Stimulated activated CD4-positive, alpha-beta T cell treated with anti-CD3 and anti-CD28 coated beads, Interleukin-1b, Interleukin-23, amount 100 ng/mL, for 1 hour (primary cell): ENCODE data around the gene PDHA1.

ENCODE experiments used
- DNase-seq, 2 donors: peaks; one replicate each; pipeline ENCODE4 v3.0.0-alpha.2; 2020; ENCODE audit warnings: low read depth in 2 of 2

The PDHA1 gene

GRCh38 chrX:19375546-19375945 is 31.8 kb downstream of the PDHA1 start:
- no peak for DNase-seq

GRCh38 chrX:19377799-19378198 is 34.1 kb downstream of the PDHA1 start:
- no peak for DNase-seq

- no peak for DNase-seq
These were observed 37.6 kb downstream of the PDHA1 start for GRCh38 chrX:19381326-19381725.

GRCh38 chrX:19382555-19383145 is 38.9 kb downstream of the PDHA1 start:
- DNase-seq: peak in 1 of 2 donors; percentile 37

- no peak for DNase-seq
These were observed 43.0 kb downstream of the PDHA1 start for GRCh38 chrX:19386679-19387078.

- DNase-seq: no peak
These were observed 44.4 kb downstream of the PDHA1 start for GRCh38 chrX:19388064-19388679.

- DNase-seq: no peak
These were observed 45.0 kb downstream of the PDHA1 start for GRCh38 chrX:19388741-19389140.

DNA sequence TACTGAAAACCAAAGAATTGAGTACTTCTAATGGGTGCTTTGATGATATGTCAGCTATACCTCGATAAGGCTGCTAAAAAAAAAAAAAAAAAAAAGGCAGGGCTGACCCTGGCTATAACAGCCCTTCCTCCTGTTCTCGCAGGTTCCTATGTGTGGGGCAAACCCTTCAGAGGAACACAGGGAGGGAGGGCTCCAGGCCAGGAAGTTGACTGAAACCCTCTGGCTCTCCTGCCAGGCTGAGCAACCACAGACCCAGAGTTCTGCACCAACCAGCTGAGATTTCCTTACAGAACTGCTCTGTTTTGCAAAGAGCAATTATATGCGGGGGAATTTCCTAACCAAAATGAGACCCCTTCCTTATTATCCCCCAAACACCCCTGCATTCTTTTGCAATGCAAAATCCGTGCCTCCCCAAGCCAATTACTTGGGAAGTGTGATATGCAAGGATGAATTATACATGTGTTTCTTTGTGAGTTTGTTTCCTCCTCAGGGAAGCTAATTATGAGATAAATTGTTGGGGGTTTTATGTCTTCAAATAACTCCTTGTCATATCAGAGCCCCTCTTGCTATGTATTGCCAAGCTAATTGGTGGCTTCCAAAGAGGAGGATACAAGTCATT is 45.6 kb downstream of the PDHA1 start:
- no peak for DNase-seq

DNA sequence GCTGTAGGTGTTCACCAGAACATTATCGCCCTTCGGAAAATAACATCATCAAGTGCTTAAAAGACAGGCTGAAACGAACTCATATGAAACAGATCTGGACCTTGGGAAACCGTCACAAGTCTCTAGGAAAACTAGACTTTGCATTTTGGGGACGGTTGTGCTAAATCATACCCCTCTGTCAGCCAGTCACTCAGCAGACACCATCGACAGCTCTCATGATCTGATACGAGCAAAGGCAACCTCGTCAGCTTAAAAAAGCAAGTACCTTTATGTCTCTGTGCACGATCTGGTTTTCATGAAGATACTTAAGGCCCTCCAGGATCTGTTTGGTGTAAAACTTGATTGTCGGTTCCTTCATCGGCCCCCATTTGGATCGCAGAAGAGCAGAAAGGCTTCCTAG is 48.4 kb downstream of the PDHA1 start:
- DNase-seq: no peak

- no peak for DNase-seq
These were observed 49.0 kb downstream of the PDHA1 start for GRCh38 chrX:19392703-19393102.

- no peak for DNase-seq
These were observed 60.0 kb downstream of the PDHA1 start for GRCh38 chrX:19403696-19404095.

DNA sequence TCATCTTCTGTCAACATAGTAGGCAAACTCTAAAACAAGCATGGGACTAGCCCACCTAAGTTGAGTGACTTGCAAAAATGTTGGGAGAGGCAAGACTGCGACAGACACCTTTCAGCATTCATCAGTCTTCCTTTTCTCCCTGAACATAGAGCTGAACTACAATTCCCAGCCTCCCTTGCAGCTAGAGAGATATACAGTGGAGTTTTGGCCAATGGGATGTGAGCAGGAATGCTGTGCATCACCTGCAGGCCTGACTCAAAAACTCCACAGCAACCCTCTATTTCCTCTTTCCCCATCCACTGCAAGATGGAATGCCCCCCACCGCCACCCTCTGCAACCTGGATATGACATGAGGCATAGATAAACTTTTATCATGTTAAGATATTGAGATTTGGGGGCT is 66.5 kb downstream of the PDHA1 start:
- no peak for DNase-seq
